HS-5 (cell line): Measurements from ENCODE around the gene ROBO2.
"Not testable (repeated sequence)": the region's sequence is repeated elsewhere in the genome, so short reads cannot be mapped to it uniquely, and the experiment has no call there.

Experiments
- DNase-seq: peaks from one replicate; pipeline ENCODE4 v3.0.0-alpha.2; 2012; ENCODE audit warnings: low read depth

The ROBO2 gene

DNA sequence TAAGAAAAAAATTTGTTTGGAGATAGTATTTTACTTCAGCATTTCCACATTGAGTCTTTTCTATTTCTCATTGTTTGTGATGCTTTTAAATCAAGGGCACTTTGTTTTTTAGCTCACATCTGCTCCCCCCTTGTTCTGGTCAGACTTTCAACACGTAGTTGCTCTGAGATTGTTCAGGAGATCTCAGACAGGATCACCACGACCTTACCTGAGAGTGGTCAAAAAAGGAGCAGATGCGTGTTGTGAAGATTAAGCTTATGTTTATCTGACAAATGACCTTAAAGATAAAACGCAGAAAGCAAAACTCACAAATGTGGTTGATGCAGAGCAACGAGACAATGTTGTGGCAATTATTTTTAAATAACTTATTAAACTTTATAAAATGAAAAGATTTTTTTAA lies 298.3 kb downstream of the ROBO2 start:
- no peak for DNase-seq

DNA sequence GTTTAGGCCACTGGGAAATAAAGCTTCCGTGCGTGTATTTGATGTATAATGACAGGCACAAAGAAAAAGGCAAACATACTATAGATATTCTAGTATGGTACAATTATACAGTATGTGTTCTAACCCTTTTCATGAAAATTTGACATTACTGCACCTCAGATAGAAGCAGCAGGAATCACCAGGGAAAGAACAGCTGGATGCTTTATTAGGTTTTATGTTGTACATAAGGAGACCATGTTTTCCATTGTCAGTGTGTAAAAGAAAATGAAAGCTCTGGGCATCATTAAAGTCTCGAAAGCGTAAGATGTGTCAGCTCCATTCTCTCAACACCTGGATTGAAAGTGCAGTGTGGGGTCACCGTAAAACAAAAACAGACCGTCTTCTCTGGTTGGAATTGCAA lies 302.1 kb downstream of the ROBO2 start:
- DNase-seq = no peak

DNA sequence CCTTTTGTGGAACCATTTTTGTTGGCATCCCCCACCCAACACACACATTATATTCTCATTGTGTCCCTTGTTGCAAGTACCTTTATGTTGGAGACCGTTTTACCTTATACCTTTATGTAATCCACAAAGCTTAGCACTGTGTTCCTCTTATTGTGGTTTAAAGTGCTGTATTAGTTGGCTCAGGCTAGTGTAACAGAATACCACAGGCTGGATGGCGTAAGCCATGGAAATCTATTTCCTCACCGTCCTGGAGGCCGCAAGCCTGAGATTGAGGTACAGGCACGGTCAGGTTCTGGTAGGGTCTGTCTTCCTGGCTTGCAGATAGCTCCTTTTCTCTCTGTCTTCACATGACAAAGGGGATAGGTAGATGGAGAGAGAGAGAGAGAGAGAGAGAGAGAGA lies 302.8 kb downstream of the ROBO2 start:
- DNase-seq = no peak

DNA sequence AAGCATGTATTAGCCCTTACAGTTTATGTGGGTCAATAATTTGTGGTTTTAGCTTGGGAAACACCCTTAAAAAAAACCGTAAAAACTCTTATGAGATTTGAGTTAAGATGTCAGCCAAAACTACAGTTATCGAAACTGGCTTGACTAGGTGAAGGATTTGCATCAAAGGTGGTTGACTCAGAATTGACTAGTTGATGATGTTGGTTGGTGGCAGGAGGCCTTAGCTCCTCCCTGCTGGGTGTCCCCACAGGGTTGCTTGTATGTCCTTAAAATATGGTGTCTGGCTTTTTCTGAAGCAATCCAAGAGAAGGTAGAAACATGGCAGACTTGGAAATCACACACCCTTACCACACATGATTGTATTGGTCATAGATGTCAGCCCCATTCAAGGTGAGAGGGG lies 305.1 kb downstream of the ROBO2 start:
- DNase-seq = no peak

DNA sequence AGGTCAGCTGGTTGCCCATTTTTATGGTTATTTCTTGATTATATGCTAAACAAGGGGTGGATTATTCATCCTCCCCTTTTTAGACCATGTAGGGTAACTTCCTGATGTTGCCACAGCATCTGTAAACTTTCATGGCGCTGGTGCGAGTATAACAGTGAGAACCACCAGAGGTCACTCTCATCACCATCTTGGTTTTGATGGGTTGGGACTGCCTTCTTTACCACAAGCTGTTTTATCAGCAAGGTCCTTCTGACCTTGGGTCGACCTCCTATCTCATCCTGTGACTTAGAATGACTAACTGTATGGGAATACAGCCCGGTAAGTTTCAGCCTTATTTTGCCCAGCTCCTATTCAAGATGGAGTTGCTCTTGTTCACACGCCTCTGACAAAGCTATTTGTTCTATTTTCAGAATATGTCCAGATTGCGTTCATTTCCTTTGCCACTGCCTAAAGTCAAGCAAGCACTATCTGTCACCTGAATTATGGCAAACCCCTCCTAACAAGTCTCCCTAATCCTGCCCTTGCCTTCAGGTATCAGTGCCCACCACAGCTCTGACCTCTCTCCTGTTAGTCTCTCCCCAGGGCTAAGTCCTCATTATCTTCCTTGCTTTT lies 308.5 kb downstream of the ROBO2 start:
- no peak for DNase-seq

DNA sequence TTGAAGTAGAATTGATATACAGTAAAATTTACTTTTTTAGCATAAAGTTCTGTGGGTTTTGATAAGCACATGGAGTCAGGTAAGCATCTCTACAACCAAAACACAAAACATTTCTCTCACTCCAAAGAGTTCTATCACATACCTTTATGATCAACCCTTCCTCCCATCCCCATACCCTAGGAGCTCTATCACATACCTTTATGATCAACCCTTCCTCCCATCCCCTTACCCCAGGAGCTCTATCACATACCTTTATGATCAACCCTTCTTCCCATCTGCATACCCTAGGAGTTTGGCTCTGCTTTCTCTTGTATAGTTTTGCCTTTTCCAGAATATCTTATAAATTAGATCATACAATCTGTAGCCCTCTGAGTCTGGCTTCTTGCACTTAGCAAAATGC lies 315.1 kb downstream of the ROBO2 start:
- DNase-seq = no peak

DNA sequence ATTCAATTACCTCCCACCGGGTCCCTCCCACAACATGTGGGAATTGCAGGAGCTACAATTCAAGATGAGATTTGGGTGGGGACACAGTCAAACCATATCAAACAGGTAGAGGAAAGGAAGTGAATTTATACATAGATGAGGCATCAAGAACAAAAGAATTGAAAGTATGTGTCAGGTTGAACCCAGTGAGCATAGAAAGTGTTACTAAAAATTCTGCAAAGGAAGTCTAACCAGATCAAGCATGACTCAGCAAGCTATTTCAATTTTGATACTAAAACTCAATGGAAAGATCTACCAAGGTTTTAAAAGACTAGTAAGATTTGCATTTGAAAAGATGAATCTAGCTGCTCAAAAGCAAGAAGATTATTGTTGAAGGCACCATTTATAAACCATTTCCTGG lies 323.0 kb downstream of the ROBO2 start:
- DNase-seq = no peak

DNA sequence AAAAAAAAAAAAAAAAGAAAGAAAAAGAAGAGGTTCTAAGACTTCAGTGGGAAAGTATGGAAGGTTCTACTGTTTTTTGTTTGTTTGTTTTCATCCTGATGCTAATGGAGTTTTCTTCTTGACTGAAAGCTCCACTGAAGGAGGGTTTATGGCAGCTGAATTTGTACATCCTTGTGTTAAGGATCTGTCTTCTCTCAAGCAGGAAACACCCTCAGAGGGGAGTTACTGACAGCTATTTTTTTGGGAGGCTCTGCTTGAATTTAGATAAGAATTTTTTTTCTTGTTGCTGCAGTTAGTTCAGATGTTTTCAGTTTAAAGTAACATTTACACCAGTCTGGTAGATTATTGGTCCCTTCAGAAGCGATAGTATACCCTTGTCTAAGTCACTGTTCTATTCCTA lies 325.3 kb downstream of the ROBO2 start:
- DNase-seq = no peak

DNA sequence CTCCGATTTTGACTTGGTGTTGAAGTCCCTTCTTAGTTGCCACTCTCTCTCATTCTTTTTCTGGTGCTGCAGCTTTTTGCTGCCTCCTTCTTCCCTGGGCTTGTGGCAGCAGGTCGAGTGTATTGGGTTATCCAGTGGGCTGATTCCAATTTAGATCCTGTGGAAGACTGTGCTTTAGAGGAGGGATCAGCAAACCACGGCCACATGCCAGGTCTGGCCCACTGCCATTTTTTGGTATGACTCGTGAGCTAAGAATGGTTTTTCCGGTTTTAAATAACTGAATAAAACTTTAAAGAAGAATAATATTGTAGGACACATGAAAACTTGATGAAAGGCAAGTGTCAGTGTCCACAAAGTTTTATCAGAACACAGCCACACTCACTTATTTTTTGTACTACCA lies 330.5 kb downstream of the ROBO2 start:
- DNase-seq = peak; percentile 57

DNA sequence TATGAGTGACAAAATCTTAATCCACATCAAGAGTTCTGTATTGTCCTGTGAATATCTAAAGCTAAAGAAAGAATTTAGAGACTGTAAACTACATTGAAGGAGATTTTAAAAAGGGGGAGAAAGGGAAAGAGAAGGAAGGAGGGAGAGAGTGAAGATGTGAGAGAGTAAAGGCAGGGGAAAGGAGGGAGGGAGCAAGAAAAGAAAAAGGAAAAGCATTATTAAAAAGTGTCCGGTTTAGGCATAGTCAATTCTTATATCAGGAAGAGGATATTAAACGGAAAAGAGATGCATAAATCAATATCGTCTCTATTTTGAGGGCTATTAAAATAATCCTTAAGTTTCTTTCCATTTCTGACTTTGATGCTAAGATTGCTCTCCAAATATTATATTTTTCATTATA lies 332.1 kb downstream of the ROBO2 start:
- no peak for DNase-seq

DNA sequence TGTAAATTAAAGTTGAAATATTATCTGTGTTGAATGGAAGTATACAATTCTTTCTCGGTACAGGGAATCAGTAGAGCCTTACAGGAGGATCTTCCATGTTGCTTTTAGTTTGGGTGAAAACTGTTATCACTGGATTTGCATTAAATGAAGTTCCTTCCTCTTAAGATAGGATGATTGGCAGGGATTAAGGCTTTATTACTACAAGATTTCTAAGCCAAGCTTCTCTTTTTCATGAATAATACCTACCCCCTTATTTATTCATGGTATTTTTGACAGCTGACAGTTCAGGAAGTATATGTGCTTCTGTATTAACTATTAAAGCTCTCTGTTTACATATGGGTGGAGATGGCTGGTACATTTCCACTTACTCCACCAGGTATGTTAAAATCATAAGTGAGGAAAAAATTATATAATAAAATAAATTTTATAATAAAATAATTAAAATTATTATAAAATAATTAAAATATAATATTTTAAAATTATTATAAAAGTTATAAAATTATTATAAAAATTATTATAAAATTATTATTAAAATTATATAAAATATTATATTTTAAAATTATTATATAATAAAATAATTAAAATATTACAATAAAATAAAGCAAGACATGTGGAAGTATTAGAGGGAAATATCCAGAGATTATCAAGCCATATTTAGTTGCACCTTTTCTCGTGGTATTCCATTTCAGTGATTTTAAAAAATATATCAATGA lies 332.9 kb downstream of the ROBO2 start:
- DNase-seq = no peak

DNA sequence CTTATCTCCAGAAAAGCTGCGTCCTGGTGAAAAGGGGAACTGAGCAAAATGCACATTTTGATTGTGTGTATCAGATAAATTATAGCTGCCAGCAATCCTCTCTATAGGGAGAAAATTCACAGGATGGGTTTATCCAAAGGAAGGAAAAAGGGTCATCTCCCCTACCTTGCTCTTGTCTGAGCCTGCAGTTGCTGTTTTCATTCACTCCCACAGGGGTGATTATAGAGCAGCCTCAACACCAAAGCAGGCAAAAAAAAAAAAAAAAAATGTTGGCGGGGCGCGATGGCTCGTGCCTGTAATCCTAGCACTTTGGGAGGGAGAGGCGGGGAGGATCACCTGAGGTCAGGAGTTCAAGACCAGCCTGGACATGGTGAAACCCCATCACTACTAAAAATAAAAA lies 333.7 kb downstream of the ROBO2 start:
- no peak for DNase-seq

DNA sequence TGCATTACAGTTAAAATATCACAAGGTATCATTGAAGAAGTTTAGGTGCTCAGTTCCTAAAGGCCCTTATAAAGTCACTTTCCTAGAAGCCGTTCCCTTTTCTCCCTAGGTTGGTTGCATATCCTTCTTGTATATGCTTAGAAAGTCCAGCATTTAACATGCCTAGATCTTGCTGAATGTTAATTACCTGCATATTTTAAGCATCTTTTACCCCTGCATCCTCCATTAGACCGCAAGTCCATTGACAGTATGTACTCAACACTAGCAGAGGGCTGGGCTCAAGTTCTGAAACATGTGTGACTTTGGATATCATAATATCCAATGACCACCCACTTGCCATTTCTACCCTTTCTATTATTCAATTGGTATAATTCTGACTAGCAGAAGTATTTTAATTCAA lies 336.6 kb downstream of the ROBO2 start:
- DNase-seq = no peak

DNA sequence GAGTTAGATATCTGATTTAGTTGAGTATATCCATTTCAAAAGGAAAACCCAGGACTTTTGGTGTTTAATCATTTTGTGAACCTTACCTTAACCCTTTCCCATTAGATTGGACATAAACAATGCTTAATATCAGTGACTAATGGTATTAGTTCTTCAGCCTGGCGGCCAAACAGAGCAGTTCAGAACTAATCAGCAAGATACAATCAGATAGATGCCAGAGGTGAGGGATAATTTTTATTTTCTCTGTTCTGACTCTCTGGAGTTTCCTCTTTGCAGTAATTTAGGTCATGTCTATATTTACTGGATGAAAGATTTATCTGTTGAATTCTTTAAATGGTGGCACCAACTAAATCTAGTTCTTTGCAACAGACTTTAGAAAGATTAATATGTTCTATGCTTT lies 337.8 kb downstream of the ROBO2 start:
- no peak for DNase-seq

DNA sequence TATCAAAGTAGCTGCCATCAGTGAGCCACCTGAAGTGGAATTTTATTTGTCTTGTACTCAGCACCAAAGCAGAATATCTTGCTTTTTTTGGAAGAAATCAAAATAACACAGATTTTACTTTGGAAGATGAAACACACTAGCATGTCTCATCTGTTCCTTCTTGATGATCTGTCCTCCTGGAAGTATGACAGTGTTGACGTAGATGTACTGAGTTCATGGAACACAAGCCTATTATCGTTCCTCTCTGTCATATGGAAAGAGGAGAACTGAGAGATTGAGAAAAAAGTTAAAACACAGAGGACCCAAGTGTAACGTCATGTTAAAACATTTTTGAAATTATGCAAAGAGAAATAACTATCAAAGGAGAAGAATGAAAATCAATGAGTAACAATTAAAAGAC lies 340.2 kb downstream of the ROBO2 start:
- DNase-seq = no peak

DNA sequence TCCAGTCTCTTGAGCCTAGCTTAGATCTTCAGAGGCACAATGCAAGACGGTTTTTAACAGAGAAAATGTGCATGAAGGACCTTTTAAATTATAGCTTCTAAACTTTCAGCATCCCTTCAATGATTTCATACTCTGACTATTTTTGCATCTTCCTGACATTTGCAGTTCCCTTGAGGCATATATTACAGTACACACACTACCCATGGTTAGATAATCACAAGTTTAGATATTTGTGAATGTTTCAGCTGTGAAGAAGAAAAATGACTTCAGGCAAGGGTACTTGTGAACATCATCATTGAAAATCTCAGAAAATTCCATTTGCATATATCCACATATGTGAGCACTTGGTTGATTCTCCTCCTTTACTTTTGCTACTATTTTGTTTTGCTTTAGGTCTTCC lies 341.5 kb downstream of the ROBO2 start:
- no peak for DNase-seq

DNA sequence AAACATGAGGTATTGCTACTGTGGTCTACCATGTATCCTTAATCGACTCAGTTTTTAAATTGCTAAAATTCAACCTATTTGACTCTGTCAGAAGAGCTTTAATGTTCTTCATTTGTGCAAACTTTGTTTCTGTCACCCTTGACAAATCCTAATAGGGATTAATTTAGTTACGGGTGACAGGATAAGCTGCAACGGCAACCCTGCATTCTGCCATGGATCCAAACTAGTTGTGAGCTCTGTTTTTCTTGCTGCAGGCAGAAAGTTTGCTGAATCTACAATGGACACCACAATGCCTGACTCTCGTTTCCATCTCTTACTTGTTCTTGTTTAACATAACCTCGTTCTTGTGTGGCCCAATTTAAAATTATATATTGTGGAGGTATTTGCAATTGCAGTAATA lies 352.3 kb downstream of the ROBO2 start:
- no peak for DNase-seq

DNA sequence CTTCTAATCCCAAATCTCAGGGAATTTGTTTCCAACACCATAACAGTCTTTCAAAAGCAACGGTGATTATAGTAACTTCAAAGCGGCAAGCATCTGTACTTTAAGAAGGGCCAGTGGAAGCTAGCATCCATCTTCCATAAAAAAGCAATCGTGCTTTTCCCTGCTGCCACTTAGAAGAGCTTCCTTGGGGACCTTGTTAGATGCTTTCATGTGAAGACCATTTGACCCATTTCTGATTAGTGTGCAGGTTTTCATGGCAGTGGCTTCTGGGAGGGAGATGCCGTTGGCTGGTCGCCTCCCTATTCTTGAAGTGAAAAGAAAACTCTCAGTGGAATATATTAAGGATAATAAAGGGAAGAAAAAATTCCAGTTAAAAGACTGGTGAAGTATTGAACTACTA lies 354.1 kb downstream of the ROBO2 start:
- DNase-seq = no peak

DNA sequence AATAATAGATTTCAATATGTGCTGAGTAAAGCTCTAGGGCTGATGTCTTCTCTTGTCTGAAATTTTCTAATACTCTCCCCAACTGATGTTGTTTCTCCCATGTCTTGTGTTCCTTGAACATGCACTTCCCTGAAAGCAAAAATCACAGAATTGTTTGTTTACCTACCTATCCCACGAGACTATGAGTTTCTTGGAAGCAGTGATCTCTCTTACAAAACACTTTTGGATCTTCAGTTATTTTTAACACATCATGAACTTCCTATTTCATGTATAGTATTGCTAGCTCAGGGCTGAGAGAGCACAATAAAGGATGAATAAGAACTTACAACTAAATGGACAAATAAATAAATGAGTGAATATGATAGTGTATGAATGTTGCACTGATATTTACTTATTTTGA lies 365.0 kb downstream of the ROBO2 start:
- DNase-seq = no peak

DNA sequence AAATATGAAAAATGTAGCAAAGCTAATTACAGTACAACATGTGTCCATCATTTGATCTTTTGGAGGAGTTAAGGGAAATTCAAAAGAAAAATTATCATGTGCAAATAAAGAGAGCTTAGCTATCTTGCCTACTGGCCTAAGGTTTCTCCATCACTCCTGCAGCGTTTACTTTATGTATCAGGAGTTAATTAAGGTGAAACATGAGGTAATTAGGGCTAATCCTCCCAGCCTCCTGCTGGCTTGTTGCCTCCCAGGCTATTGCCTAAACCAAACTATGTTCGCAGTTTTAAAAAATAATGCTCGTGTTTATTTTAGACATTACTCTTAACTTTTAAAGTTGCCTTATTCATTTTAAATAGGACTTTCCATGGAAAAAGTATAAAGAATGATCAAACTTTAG lies 367.5 kb downstream of the ROBO2 start:
- DNase-seq = no peak

DNA sequence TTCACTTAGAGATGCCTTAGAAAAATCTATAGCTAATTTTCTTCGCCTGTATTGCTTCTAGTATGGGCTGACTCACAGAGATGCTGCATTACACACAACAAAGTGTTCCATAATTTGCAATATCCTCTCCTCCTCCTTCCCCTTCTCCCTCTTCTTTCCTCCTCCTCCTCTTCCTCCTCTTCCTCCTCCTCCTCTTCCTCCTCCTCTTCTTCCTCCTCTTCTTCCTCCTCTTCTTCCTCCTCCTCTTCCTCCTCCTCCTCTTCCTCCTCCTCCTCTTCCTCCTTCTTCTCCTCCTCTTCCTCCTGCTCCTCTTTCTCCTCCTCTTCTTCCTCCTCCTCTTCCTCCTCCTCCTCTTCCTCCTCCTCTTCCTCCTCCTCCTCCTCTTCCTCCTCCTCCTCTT lies 370.4 kb downstream of the ROBO2 start:
- DNase-seq = not testable (repeated sequence)

DNA sequence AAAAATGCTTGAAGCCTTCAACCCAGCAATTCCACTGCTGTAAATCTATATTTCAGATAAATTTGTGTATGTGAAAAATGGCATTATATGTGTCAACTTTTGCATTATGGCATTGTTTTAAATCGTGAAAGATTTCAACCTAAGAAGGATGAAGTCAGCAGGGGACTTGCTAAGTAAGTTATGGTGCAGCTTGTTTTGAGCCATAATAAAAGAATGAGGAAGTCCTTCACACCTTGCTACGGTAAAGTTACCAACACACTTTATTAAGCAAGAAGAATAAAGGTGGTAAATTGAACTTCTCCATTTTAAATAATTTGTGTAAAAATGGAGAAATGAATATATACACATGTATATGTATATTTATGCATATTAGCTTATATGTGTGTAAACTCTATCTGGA lies 371.4 kb downstream of the ROBO2 start:
- no peak for DNase-seq

DNA sequence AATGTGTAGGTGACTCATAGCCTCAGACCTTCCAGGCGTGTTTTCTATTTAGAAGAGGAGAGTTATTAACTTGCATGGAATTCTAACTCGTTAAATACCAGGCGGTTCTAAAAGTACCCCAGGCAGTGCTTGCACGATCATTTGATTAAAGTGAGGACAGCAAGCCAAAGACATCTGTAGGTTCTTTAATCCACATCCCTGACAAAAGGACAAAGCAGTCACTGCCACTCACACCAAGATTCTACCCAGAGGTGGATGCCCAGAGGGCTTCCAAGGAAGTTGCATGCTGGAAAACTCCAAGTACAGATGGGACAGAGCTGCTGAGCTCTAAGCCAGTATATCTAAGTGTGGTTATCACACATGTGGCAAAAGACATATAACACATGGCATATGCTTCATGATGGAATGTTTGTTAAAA lies 372.1 kb downstream of the ROBO2 start:
- no peak for DNase-seq

DNA sequence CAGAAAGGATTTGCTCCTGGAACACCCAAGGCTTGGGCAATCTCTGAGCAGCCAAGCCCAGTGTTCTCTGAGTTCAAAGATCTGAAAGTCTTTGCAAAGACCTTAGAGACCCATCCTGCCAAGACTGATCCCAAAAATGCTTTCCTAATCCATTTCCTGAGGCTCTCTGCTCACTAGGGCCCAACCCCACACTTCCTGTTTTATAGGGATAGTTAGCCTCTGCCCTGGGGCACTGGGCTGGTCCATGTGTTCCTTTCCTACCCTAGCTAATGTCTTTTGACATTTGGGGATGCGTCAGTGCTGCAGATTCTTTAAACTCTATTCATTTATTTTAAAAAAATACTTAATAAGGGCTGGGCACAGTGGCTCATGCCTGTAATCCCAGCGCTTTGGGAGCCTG lies 372.7 kb downstream of the ROBO2 start:
- DNase-seq = no peak
